ENCODE measurements around the gene EYA4. TPM values are rescaled to one million over a fixed set of nuclear protein-coding genes. Genes with fewer than 3 reads are reported as not detected.

Gene EYA4
- total and polyA plus RNA-seq, 2 donors (not counting 3 experiments of a cell fraction or from before 2014, with no cell fraction given): not detected

DNA sequence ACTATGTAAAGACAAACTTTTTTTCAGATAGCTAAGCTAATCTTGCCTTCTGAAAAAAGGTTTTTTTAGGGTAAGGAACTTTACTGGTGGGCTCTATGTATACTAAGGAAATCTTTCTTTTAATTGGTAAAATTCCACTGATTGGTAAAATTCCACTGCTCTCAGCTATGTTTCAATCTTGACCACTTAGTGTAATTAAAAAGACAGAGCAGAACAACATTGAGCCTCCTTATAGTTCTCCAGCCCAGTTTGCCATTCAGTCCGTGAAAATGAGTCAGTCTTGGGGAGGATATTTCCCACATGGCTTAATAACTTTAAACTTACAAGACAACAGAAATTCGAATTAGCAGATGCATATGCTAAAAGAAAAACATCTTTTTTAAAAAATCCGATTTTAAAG lies 92.7 kb downstream of the EYA4 start:
- Histone ChIP-seq H3K27me3 (ENCODE audit: control insufficient read depth in 2 of 2, insufficient read depth in 2 of 2, low read length in 2 of 2) (no peaks in the 10 kb centered on the region), H4K20me1 (replicated peaks; ENCODE audit: control insufficient read depth, extremely low read depth, insufficient read depth, low read length) (no peaks in the 10 kb centered on the region), H3K9ac (replicated peaks; ENCODE audit: extremely low read depth, insufficient read depth, low read length) (no peak overlapping the region), H3K27ac (ENCODE audit: insufficient read depth, low read depth, low read length) (no peak overlapping the region), H3K79me2 (ENCODE audit: control insufficient read depth, insufficient read depth, low read length) (no peaks in the 10 kb centered on the region), H3K4me3 (replicated peaks in 1 of 3; ENCODE audit: insufficient read depth in 1 of 3, low read depth in 1 of 3, low read length in 3 of 3) (no peak overlapping the region), H3K9me3 (replicated peaks; ENCODE audit: control insufficient read depth, insufficient read depth, low read length) (no peaks in the 10 kb centered on the region), H2AFZ (ENCODE audit: low read depth, low read length) (no peak overlapping the region), H3K4me2 (ENCODE audit: insufficient read depth, low read length) (no peak overlapping the region), H3K4me1 (ENCODE audit: control insufficient read depth, extremely low read depth, insufficient read depth, low read length) (no peaks in the 10 kb centered on the region), H3K9me1 (replicated peaks; ENCODE audit: control insufficient read depth, extremely low read depth, insufficient read depth, low read length) (no peaks in the 10 kb centered on the region), H3K36me3 (ENCODE audit: control insufficient read depth in 2 of 2, extremely low read depth in 1 of 2, insufficient read depth in 2 of 2, low read length in 2 of 2) (no peaks in the 10 kb centered on the region)
- POLR2A ChIA-PET: no interaction called here
- dilution Hi-C loops (cut with MboI; ENCODE audit: extremely low pct_ligation_motif_present, low sequenced_read_pairs): no loop called here
- CTCF ChIA-PET: interaction anchor here (1.4 kb wide), 1 partner anchor 18 kb away, joined by 3 read pairs; no protein-coding TSS in a partner anchor
- no peak for FAIRE-seq
- intact Hi-C loops (cut with micrococcal nuclease): no loop called here
- TF ChIP-seq POLR2AphosphoS5 (IDR thresholded peaks at IDR 0.05; ENCODE audit: insufficient read depth, low read depth, low read length) (no peak), POLR2A (IDR thresholded peaks at IDR 0.05; ENCODE audit: low read depth, low read length) (no peak), EZH2 (IDR thresholded peaks at IDR 0.05; ENCODE audit: borderline replicate concordance, low read depth, low read length, severe bottlenecking) (no peak), MYC (IDR thresholded peaks at IDR 0.05; ENCODE audit: low read depth, low read length) (no peak), GATA2 (IDR thresholded peaks at IDR 0.05; ENCODE audit: insufficient read depth, insufficient read length, low read depth, low read length) (no peak), JUN (IDR thresholded peaks at IDR 0.05; ENCODE audit: borderline replicate concordance, insufficient read depth, insufficient read length, low read depth) (no peak), FOS (IDR thresholded peaks at IDR 0.05; ENCODE audit: borderline replicate concordance, insufficient read depth, low read length) (no peak)
- TF ChIP-seq, protein P1, sequence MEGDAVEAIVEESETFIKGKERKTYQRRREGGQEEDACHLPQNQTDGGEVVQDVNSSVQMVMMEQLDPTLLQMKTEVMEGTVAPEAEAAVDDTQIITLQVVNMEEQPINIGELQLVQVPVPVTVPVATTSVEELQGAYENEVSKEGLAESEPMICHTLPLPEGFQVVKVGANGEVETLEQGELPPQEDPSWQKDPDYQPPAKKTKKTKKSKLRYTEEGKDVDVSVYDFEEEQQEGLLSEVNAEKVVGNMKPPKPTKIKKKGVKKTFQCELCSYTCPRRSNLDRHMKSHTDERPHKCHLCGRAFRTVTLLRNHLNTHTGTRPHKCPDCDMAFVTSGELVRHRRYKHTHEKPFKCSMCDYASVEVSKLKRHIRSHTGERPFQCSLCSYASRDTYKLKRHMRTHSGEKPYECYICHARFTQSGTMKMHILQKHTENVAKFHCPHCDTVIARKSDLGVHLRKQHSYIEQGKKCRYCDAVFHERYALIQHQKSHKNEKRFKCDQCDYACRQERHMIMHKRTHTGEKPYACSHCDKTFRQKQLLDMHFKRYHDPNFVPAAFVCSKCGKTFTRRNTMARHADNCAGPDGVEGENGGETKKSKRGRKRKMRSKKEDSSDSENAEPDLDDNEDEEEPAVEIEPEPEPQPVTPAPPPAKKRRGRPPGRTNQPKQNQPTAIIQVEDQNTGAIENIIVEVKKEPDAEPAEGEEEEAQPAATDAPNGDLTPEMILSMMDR (IDR thresholded peaks at IDR 0.05; ENCODE audit: extremely low read depth in 1 of 2, insufficient read depth in 1 of 2, low read depth in 1 of 2, low read length in 2 of 2): no peak
- TF ChIP-seq, protein P2, sequence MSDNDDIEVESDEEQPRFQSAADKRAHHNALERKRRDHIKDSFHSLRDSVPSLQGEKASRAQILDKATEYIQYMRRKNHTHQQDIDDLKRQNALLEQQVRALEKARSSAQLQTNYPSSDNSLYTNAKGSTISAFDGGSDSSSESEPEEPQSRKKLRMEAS (IDR thresholded peaks at IDR 0.05; ENCODE audit: insufficient read depth, insufficient read length): no peak
- DNase-seq (ENCODE audit: low read depth, low spot score): no peak
- BruUV-seq (replicated peaks): no TSS peak
